Keratinocyte (primary cell): ENCODE data around the gene PCSK6.

ENCODE experiments used
- EZH2 ChIP-seq: IDR thresholded peaks from one replicate; pipeline ENCODE4 v1.6.1; 2012; ENCODE audit warnings: inconsistent platforms, mild to moderate bottlenecking, low read length, moderate library complexity
- TF ChIP-seq, protein P1 (sequence below), 3 experiments: IDR thresholded peaks in 1 of 3; conservative IDR thresholded peaks in 1 of 3; optimal IDR thresholded peaks in 1 of 3; 2 replicates in 2 of 3; 3 replicates in 1 of 3; pipeline versions ENCODE3 to v1.5.1; 2011; ENCODE audit warnings: low read length in 3 of 3, mild to moderate bottlenecking in 3 of 3, moderate library complexity in 2 of 3, control low read depth in 1 of 3, inconsistent platforms in 1 of 3; ENCODE audit not compliant: insufficient read depth in 2 of 3; ENCODE audit errors: extremely low read depth in 1 of 3

DNA sequence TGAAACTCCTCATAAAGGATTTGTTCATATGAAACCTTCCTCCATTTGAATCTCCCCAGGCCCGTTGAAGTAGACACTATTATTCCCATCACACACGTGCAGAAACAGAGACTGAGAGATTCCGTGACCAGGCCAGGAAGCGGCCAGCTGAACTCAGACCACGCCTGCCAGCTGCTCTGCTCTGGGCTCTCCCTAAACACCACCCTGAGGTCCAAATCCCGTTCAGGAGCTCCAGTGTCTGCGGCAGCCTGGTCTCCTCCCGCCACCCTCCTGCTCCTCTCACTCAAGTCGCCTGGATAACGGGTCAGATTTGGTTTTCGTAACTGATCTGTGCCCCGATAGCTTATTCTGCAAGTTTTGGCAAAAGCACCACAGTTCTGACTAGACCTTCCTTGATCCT is 140.9 kb downstream of the PCSK6 start:
- TF ChIP-seq, protein P1, sequence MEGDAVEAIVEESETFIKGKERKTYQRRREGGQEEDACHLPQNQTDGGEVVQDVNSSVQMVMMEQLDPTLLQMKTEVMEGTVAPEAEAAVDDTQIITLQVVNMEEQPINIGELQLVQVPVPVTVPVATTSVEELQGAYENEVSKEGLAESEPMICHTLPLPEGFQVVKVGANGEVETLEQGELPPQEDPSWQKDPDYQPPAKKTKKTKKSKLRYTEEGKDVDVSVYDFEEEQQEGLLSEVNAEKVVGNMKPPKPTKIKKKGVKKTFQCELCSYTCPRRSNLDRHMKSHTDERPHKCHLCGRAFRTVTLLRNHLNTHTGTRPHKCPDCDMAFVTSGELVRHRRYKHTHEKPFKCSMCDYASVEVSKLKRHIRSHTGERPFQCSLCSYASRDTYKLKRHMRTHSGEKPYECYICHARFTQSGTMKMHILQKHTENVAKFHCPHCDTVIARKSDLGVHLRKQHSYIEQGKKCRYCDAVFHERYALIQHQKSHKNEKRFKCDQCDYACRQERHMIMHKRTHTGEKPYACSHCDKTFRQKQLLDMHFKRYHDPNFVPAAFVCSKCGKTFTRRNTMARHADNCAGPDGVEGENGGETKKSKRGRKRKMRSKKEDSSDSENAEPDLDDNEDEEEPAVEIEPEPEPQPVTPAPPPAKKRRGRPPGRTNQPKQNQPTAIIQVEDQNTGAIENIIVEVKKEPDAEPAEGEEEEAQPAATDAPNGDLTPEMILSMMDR (optimal IDR thresholded peaks at IDR 0.05 in 1 of 3, IDR thresholded peaks at IDR 0.05 in 1 of 3, conservative IDR thresholded peaks at IDR 0.05 in 1 of 3; ENCODE audit: extremely low read depth in 1 of 3, insufficient read depth in 2 of 3, low read length in 3 of 3), result no peak
- no peak for TF ChIP-seq EZH2
